GM21423 (cell line): ENCODE measurements around the gene CP.
"Not testable (repeated sequence)": the region's sequence is repeated elsewhere in the genome, so short reads cannot be mapped to it uniquely, and the experiment has no call there.

Source experiments
- ATAC-seq: cut with Tn5 transposase; IDR thresholded peaks from one replicate; pipeline ENCODE4 v1.9.1; 2021; ENCODE audit warnings: mild to moderate bottlenecking, moderate library complexity; ENCODE audit not compliant: unreplicated experiment

CP gene

DNA sequence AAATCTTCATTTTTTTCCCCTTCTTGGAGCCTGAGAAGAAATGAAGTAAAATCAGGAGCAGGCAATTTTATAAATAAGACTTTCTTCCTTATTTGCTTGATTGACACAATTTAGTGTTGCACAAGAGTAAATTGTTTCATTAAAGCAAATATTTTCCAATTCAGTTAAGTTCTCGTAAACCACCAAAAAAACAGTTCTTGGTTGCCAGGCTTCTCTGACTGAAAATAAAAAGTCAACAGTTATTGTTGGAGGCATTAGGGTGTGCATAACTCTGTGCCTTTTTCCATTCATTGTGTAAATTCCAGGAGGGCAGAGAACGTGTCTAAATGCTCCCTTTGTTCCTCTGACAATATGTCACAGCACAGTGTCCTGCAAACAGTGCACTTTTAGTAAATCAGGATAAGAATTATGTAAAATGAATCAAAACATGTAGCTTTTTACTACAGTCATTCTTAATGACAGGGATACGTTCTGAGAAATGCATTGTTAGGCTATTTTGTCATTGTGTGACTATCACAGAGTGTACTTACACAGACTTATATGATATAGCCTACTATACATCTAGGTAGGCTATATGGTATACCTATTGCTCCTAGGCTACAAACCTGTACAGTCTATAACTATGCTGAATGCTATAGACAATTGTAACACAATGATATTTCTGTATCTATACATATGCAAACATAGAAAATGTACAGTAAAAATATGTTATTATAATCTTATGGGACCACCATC, at the start of gene CP:
TSS of gene CP (minus strand) at position 47 of the 735 bp plus-strand sequence. CDS start at position 10, 37 bp downstream.
- no peak for ATAC-seq

DNA sequence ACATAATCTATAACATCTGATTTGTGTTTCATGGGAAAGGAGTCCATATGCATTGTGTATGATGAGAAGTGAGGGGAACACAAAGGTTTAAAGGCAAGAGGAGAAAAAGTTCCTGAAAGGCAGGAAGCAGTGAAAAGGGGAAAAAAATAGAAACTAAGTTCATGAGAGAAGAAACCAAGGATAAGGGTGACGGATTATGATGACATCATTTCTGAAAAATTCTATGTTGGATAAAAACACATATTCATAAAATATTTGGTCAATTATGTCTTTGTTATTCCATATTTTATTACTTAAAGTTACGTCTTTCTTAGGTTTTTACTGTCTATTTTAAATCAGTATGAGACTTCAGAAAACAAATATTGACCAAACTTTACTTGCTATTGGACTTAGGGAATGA, 48.6 kb upstream of the CP start:
- ATAC-seq = no peak

DNA sequence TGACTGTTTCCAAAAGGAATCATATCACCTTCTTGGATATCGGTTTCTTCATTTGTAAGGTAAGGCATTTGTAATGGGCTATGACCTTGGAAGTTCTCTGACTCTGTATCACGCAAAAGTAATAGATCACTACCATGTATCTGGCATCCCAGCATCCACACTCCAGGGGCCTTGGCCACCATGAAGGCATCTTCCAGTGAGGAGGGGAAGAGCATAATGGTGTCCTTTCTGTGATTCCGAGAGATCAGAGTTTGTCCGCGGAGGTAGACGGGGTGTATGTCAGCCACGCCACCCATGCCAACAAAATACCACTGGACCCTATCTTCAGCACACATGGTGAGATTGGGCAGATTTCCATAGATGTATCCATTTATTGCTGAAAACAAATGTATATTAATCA, 48.1 kb upstream of the CP start:
- no peak for ATAC-seq

DNA sequence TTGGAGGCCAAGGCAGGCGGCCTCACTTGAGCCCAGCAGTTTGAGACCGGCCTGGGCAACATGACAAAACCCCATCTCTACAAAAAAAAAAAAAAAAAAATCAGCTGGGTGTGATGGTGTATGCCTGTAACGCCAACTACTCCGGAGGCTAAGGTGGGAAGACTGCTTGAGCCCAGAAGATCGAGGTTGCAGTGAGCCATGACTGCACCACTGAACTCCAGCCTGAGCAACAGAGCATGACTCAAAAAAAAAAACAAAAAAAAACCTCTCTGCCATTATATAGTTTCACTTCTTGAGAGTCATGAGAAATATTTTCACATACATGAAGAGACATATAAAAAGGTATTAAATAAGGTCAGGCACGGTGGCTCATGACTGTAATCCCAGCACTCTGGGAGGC, 45.9 kb upstream of the CP start:
- ATAC-seq = peak; percentile 71

DNA sequence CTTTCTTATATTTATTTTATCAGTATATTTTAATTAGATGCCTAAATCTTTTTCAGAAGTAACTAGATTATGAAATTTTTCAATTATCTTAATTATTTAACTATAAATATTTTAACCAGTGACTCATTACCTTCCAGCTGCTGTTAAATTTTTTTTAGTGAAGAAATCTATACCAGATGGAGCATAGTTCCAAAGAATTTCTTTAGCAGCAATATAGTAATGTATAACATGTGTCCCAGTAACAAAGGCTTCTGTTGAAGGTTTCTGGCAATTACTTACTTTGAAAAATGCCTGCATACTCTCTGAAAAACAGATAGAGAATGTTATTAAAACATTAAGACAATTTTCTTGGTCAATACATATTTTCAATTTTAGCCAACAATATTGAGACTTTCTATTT, 45.1 kb upstream of the CP start:
- ATAC-seq = no peak

DNA sequence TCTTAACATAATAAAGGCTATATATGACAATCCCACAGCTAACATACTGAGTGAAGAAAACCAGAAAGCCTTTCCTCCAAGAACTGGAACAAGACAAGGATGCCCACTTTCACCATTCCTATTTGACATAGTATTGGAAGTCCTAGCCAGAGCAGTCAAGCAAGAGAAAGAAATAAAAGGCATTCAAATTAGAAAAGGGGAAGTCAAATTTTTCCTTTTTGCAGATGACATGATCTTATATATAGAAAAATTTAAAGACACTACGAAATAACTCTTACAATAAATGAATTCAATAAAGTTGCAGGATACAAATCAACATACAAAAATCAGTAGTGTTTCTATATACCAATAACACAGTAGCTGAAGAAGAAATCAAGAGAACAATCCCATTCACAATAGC, 42.2 kb upstream of the CP start:
- ATAC-seq = no peak

DNA sequence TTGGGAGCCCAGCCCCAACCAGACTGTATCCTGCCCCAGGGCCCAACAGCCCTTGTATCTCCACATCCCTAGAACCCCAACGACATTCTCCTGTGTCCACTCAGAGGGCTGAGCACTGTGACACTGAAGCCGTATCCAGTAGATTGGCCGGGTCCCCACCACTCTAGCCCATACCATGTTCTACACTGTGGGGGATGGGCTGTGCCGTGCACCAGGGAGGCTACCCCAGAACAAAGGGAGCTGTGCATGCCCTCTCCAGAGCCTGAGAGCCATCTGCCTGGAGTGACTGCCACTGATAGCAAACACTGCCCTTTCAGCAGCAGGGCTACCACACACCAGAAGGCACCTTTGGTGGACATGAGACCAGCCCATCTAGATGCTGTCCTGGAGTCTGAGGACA, 37.1 kb upstream of the CP start:
- ATAC-seq = no peak

DNA sequence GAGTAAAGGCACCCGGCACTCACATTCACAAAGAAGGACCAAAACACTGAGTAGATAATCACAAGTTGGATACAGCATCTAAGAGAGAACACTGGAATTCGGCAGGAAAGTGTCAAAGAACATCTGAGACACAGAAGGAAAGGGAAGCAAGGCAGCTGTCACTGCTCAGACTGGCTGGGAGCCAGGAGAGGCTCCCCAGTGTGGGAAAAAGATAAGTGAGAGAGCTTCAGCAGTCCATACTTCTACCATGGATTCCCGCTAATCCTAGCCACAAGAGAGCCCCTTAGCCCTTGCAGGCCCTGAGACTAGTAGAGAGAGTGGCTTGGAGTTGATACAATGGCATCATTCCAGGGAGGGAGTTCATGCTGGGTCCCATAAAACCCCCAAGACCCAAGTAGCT, 36.7 kb upstream of the CP start:
- no peak for ATAC-seq

DNA sequence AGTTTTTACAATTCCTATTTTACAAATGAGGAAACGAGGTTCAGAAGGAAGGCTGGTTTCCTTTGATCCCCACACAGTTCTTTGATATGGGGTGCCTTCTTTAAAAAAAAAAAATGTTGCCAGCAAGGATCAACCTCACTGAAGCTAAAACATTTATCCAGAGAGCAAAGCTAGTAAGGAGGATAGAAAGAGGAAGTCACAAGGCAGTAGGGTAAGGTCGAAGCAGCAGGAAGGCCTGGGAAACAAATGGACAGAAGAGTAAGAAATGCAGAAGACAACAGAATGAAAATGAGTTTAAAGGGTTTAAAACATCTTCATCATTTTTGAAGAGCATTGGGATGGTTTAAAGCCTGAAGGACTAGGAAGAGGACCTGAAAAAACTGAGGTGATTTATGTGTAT, 30.6 kb upstream of the CP start:
- no peak for ATAC-seq

DNA sequence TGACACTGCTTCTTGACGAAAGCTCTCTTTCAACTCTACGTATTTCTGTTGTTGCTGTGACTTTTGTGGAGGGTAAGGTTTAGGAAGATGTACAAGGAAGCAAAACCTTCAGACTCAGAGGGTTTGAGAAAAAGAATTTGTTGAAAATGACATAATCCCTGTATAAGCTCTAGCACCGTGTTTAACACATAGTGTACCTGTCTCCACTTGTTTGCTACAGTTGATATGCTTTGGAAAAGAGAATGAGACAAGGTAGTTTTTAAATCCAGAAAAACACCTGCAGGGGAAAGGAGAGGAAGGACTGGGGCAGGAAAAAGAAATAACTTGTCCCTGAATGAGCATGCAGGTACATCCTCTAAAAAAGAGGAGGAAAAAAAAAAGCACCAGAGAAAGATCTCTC, 29.6 kb upstream of the CP start:
- ATAC-seq = no peak

DNA sequence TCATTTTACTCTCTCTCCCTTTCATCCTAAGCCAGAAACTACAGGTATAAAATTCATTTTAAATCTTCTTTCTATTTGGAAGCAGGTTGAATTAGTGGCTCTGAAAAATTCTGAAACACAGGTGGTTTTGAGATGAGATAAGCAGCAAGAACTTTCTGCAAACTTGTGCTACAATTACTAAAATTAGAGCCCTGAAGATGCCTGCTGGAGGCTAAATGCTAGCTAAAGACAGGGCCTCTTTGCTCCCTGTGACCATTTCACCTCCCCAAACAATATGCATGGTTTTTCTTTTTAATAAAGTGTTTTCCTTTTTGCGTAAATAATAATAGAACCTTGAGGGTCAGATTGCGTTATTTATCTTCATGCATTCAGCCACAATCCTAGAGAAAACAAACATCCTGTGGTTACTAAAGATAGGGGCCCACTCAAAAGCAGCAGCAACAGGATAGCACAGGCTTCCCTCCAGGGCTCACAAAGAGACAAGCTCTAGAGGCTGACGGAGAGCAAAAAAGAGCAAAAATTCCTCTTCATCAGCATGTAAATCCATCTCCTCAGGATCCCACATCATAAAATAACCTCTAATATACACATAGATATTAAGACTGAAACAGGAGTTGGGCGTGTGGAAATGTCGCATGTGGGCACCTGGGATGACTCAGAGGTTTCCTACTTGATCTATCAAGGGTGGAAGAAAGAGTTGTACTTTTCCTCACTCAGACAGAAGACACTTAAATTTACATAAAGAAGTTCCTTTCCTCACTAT, 26.5 kb upstream of the CP start:
- peak; percentile 52 for ATAC-seq

DNA sequence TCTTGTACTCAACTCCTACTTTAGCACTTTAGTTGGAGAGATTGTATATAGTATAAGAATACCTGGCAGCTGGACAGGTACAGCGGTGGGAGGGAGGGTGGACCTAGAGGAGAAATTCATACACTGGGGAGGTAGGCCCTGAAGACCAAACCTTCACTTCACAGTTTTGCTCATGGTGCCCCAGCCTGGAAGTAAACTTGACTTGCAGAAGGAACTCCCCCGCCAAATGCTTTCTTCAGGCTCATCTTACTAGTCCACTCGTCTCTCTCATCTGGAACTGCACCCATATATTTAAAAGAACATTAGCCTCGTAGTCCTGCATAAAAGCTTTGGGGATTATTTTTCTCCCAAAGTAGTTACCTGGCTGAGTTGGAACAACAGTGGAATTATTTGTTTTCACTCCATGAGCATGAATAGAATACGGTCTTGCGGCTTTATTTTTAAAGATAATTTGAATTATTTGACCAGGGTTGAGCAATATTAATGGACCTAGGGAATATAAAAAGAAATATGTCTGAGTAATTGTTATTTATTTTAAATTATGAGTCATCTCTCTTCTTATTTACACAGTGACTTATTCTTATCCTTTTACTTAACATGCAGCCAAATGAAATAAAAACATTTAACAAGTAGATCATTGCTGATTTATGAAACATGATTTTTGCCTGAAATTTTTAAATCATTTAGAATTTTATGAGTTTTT, 25.5 kb upstream of the CP start:
- ATAC-seq = no peak

DNA sequence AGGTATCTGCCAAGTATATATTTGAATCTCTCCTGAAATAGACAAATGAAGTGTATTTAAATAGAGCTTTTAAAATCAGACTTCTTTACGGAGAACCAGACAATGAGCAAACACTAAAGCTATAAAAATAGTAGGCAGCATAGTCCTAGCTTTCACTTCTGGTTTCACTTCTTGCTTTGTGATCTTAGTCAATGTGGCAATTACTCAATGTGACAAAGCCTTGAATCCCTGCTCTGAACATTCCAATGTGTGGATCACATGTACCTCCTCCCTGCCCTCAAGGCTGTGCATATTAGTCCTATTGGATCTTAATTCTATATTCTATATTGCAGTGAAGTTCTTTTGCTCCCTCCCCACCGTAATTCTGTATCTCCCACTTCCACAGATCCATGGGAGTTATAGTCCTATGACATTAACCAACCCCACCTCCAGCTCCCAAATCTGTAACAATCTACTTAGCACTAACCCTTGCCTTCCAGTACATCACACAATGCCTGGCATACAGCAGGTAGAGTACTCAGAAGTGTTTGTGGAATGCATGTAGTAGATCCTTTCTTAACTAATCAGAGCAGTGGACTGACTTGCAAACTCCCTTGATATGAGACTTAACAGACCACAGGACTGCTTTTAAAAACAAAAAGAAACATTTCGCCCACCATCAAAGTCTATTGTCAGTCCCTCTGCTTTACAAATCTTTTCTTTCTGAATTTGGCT, 24.3 kb upstream of the CP start:
- peak; percentile 76 for ATAC-seq

DNA sequence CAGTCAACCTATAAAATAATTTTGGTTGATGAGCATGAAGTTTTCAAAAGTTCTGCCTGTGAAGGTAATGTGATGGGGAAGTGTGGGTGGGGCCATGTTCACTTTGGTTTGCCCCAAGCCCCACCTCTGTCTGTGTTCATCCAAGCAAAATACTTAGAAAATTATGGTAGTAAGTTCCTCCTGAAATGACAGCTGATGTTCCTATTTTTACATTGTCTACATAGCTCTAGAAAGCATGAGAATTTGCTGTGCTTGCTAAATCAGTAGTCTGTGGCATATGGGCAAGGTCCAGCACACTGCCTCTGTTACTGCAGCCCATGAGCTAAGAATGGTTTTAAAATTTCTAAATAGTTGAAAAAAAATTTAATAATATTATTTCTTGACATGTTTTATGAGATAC, 21.9 kb upstream of the CP start:
- ATAC-seq = peak; percentile 24

DNA sequence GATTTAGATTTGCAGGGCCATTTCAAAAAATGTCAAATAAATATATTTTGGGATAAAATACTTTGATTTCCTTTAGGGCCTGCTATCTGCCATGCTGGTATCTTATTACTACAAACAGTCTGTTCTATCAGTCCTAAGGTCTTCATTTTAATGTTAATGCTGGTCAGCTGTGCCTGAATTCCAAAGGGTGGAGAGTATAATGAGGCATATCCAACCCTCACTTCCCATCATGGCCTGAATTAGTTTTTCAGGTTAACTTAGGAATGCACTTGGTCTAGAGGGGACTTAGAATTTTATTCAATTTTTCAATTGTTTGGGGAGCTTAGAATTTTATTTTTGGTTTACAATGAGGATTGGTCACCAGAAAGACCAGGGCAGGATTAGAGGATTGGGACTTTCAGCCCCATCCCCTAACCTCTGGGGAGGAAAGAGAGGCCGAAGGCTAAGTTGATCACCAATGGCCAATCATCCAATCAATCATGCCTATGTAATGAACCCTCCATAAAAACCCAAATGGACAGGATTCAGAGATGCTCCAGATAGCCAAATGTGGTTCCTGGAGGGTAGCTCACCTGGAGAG, 17.8 kb upstream of the CP start:
- no peak for ATAC-seq

DNA sequence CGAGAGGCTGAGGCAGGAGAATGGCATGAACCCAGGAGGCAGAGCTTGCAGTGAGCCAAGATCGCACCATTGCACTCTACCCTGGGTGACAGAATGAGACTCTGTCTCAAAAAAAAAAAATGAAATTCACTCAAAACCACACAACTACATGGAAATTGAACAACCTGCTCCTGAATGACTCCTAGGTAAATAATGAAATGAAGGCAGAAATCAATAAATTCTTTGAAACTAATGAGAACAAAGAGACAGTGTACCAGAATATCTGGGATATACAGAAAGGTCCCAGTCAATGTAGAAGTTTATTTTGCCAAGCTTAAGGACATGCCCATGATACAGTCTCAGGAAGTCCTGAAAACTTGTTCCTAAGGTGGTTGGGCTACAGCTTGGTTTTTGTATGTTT, 16.6 kb upstream of the CP start:
- ATAC-seq = not testable (repeated sequence)

DNA sequence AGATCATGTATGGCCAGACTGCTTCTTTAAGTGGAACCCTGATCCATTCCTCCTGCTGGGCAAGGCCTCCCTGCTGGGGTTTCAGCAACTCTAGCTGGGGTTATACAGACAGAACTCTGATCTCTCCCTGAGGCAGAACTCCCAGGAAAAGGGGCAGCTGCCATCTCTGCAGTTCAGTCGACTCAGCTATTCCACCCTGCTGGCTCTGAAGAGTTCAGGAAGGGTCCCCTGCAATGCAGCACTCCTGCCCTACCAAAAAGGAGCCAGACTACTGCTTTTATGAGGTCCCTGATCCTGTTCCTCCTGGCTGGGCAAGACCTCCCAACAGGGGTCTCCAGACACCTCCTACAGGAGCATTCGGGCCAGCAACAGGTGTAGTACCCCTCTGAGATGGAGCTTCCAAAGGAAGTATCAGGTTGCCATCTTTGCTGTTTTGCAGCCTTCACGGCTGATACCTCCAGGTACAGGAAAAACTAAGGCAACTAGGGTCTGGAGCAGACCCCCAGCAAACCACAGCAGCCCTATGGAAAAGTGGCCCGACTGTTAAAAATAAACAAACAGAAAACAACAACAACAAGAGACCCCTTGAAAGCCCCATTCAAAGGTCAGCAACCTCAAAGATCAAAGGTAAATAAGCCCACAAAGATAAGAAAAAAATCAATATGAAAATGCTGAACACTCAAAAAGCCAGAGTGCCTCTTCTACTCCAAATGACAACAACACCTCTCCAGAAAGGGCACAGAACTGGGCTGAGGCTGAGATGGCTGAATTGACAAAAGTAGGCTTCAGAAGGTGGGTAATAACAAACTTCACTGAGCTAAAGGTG, 14.2 kb upstream of the CP start:
- no peak for ATAC-seq

DNA sequence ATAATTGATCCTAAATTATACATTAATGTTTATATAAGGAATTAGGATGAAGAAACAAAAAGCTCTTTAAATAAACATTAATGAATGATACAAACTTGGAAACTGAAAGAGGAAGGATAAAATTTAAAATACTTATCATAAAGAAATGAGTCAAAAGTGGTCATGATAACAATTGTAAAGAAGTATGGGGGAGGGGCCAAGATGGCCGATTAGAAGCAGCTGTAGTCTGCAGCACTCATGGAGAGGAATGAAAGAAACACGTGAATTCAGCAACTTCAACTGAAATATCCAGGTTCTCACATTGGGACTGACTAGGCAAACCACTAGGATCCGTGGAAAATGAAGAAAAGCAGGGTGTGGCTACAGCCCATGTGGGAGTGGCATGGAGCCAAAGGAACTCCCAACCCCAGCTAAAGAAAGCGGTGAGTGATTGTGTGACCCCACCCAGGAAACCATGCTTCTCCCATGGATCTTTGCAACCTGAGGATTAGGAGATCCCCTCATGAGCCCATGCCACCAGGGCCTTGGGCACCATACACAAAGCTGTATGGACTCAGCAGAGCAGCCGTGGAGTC, 13.1 kb upstream of the CP start:
- ATAC-seq = no peak

DNA sequence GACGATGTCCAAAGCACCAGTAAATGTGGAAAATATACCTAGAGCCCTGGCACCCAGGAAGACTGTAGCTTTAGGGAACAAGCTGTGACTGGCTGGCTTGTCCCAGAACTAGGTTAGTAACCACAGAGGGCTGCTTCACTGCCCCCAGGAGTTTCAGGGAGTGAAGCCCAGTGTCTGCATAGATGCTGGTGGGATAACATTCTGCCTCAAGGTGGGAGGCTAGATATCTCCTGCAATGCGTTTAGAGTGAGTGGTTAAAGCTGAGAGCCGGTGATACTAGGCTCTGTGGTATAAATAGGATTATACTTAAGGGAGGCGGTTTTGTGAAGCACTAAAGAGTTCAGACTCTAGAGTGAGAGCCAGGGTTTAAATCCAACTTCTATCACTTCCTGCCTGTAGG, 11.7 kb upstream of the CP start:
- ATAC-seq = no peak

DNA sequence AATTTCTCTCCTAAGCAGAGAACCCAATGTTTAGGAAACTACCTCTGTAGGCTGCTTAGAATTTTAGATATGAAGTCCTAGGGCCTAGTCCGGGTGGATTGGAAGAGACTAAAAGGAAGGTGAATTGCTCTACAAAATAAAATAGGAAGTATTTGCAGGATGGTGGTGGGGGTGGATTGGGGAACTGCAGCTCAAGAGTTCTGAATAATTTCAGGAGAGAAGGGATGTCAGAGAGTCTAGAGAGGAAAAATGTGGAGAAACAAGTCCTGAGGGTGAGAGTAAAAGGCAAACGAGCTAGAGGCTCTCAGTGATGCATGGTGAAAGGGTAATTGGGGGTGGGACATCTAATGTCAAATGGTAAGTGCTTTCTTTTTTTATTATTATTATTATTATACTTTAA, 10.2 kb upstream of the CP start:
- ATAC-seq = no peak
